SH-SY5Y (cell line): ENCODE data around the gene CKS1B.

Experiments used
- GATA2 ChIP-seq: IDR thresholded peaks from 2 replicates; pipeline ENCODE4 v1.6.1; 2011; ENCODE audit warnings: mild to moderate bottlenecking, low read depth, low read length
- GATA3 ChIP-seq: IDR thresholded peaks from 2 replicates; pipeline ENCODE4 v1.6.1; 2011; ENCODE audit warnings: low read depth, mild to moderate bottlenecking, low read length, moderate library complexity

The CKS1B gene

DNA sequence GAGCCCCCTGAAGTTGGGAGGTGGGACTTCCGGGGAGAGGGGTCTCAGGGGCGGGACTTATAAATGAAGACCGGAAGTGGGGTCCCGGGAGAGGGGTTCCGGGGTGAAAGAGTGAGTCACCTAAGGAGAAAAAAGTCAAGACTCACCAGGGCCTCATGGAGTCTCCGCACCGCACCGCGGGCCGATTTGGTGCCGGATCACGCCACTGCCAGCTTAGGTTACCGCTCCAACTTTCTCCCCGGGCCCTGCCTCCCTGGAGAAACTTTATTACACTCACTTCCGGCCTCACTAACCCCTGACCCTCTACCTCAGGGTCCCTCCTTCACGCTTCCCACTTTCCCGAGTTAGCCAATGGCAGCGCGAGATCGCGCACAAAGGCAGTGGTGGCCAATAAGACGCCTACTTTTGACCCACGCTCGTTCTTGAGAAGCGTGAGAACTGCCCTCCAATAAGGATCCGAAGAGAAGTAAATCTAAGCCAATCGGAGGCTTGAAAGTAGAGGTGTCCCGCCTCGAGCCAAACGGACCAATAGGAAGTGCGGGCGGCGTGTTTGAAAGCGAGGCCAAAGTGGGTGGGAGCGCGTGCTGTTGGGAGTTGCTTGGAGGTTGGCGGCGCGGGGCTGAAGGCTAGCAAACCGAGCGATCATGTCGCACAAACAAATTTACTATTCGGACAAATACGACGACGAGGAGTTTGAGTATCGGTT, at the start of gene CKS1B:
Gene CKS1B, plus strand, starts transcription at position 580 of the 706 bp plus-strand sequence. Its CDS starts 65 bp downstream, at position 645.
- TF ChIP-seq GATA3 (no peak), GATA2 (no peak)

DNA sequence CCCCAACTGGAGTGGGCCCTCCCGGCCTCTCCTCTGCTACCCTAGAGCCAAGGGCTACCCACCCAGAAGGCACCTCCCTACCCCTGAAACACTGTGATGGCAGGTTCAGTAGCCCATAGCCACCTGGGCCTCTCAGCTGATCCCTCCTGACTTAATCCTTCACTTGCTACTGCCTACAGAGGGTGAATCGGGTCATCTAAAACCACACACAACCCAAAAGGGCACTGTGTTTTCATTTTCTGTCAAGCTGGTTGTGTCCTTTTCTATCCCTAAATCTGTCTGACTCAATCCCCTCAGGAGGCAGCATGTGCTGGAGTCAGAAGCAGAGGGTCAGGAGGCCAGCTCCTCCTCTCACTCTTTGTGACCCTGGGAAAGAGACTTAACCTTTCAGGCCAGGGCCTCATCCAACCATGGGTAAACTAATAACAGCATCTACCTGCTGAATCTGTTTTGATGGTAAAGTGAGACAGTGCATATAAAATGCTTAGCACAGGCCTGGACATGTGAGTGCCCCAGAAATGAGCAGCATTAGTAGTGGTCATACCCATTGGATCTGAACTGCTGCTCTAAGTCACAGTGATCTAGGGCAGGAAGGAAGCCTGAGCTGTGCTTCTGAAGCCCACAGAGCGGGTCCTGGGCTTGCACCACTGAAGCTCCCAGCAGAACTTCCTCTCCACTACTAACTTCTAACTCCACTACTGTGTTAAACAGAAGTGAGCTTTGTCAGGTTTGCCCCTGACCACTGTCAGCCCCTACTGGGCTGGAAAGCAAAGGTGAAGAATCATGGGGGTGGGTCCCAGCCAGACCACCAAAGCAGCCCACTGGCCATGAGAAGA, 48.9 kb upstream of the CKS1B start:
- no peak for TF ChIP-seq GATA2
- no peak for TF ChIP-seq GATA3

DNA sequence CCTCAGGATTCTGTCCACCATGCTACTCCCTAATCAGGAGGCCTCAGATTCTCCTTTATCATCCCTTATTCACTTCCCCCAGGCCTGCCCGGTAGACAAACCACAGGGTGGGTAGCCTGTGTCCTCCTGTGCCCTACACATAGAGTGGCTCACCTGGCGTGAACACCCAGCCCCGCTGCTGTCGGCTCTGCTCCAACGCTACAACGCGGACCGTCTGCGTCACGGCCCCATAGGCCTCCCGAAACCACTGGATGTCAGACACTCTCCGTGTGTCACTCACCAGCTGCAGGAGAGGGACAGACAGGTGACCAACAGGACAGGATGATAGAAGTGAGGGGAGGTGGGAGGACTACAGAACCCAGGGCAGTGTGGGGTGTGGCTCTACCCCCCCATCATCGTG, 48.3 kb upstream of the CKS1B start:
- TF ChIP-seq GATA3 (no peak), GATA2 (no peak)

DNA sequence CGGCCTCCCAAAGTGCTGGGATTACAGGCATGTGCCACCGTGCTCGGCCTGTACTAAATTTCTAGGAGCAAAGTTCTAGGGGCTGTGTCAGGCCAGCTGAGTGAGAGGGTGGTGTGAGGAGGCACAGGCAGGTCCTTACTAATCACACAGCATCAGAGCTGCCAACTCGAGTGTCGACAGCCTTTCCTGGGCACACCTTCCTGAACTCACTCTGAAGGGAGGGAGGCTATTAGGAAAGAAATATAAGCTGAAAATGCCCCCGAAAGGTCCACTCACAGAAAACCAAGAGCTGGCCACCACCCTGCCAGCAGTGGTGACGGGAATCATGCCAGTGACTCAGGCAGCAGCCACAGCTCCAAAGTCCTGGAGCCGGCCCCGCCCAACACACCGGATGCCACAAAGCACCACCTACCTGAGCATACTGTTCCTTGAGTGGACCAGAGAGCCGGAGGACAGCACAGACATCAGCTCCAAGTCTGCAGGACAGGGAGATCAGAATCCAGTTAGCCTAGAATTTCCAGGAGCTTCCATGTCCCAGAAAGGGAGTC, 42.5 kb upstream of the CKS1B start:
- TF ChIP-seq GATA3 = no peak
- no peak for TF ChIP-seq GATA2

DNA sequence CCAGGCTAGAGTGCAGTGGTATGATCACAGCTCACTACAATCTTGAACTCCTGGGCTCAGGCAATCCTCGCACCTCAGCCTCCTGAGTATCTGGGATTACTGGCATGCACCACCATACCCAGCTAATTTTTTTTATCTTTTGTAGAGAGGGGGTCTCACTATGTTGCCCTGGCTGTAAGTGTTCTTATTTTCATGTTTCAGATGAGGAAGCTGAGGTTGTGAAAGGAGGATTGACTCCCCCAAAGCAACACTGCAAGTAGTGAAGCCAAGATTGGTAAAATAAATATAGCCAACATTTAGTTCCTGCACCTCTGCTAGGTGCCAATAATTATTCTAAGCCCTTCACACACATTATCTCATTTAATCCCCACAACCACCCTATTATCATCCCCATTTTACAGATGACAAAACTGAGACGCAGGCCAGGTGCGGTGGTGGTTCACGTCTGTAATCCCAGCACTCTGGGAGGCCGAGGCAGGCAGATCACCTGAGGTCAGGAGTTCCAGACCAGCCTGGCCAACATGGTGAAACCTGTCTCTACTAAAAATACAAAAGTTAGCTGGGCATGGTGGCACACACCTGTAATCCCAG, 40.0 kb upstream of the CKS1B start:
- TF ChIP-seq GATA3 (no peak), GATA2 (no peak)

DNA sequence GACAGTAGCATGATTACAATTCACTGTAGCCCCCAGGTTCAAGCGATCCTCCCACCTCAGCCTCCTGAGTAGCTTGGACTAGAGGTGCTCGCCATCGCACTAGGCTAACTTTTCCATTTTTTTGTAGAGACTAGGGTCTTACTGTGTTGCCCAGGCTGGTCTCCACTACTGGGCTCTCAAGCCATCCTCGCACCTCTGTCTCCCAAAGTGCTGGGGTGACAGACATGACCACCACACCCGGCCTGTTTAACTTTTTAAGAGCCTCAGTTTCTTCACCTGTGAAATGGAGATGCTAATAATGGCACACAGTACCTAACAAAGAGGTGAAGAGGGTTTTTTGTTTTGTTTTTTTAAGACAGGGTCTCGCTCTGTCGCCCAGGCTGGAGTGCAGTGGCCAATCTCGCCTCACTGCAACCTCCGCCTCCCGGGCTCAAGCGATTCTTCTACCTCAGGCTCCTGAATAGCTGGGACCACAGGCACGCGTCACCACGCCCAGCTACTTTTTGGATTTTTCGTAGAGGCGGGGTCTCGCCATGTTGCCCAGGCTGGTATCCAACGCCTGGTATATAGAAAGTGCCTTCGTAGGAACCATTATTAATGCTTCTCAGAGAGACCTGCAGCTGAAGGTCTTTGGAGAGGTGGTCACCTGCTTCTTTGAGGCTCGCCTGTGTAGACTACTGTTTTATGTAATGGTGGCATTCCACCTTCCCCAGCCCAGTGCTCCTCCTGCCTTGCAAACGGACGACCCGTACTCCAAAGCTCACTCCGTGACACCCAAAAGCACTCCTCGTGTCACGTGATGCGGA, 38.5 kb upstream of the CKS1B start:
- TF ChIP-seq GATA3 = no peak
- no peak for TF ChIP-seq GATA2

DNA sequence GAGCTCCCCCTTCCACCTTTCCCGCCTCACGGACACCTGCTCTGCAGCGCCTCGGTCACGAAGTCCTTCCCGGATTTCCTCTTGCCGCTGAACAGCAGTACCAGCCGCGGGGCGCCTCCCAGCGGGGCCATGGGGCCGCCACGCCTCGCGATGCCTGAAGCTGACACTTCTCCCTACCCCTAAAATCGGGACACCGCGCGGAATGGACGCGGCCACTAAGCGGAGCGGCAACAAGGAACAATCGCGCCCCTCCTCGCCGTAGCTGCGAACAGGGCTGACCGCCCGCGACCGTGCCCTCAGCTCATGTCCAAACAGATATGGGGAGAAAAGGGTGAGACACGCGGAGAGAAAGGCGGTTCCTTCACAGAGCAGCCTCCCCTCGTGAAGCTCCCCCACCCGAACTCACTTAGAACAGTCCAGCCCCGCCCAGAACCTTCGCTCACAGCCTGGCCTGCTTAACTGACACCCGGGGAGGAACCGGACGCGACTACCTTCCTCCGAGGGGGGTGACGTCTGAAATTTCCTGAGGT, 37.9 kb upstream of the CKS1B start, which contains the start of gene PMVK:
Gene PMVK, minus strand, starts transcription at position 165 of the 530 bp plus-strand sequence. Its CDS starts 34 bp downstream, at position 131.
- peak; percentile 25; the same call in 1 of the 2 replicates for TF ChIP-seq GATA2
- no peak for TF ChIP-seq GATA3

DNA sequence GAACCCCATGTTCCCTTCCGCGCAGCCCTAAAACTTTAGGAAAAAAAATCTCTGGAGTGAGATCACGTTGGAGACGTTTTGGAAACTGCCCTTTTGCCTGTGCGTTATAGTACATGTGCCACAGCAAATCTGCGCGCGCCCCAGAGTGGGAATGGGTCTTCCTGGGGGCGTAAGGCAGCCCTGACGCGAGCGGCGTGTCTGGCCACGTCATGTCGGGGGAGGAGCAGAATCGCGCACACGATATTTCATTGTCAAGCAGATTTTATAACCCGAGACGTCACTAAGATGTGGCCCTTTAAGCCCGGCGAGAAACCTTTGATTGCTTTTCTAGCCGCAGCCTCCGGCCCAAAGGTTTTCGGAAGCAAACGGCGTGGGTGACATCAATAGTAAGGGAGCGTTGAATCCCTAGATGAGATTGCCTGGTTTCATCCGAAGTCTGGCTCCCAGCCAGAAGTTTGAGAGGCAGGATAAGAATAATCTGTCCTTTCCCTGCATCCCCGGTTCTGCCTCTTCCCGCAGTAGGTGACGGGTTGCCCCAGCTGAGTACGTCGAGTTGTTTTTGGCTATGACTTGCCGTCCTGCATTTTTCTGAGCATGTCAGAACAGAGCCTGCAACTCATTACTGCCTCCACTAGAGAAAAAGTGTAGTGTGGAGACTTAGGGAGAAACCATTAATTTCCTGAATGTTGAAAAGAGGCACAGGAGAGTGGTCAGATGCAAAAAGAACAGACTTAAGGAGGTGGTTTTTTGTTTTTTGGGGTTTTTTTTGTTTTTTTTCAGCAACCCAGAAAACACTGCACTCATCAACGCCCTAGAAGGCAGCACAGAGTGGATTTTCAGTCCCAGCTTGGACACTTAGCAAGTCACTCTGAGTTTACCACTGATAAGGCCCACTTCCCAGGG, 37.1 kb upstream of the CKS1B start:
- TF ChIP-seq GATA2 (no peak), GATA3 (no peak)

DNA sequence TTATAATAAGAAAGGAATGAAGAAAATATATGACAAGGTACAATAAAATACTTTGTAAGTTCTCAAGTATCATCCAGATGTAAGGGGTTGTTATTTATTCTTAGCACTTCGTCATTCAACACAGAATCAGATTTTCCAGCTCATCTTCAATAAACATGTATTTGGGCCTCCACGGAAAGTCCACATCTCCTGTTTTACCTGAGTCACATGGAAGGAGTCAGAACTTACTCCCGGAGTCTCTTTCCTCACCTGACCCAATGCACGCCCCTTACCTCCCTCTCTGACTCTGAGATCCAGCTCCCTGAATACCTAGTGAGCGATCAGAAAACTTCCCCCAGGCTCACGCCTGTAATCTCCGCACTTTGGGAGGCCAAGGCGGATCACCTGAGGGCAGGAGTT, 36.5 kb upstream of the CKS1B start:
- no peak for TF ChIP-seq GATA2
- TF ChIP-seq GATA3 = no peak

DNA sequence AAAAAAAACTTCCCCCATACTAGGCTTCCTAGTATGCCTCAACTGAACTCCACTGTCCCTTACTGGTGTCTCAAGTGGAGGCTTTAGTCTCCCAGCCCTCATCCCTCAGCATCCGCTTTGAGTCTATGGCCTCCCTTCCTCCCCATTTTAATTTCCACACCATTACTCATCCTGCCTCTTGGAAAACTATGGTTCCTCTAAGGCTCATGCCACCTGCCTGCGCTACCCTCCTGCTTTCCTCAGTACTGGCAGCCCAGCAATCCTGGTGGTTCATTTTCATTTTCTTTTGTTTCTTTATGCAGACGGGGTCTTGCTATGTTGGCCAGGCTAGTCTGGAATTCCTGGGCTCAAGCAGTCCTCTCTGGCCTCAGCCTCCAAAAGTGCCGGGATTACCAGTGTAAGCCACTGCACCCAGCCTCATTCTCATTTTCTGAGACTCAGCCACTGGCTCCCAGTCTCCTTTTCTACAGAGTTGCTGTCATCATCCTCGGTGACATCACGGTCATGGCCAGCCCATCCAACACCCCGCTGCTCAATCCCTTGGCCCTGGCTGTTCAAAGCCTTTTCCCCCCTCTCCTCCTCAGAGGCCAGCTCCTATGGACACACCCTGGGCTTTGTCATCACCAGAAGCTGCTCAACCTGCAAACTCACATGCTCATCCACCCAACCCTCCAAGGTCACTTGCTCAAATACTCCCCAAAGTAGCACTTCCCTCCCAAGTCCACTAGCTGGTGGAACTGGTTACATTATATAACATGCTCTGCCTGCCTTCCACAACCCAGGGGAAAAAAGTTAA, 35.7 kb upstream of the CKS1B start:
- TF ChIP-seq GATA3 = no peak
- no peak for TF ChIP-seq GATA2

DNA sequence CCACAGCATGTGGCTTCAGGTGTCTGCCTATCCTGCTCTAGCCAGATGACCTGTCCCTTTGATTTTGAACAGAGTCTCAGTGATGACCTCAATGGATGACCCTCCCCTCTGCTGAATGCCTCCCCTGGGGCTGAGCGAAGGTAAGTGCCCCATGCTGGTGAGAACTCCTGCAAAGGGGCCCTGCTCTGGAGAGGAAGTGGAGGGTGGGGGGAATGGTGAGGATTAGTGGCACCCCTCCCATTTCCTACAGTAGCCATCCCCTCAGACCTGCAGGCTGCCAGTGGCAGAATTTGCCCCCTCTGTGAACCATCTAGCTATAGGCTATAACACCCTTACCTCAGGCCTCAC, 34.3 kb upstream of the CKS1B start:
- no peak for TF ChIP-seq GATA3
- no peak for TF ChIP-seq GATA2
